Neural cell (in vitro differentiated cells): Measurements from ENCODE around the gene POLE. TPM values are rescaled to one million over a fixed set of nuclear protein-coding genes. Genes with fewer than 3 reads are reported as not detected.

Experiments used
- H2AFZ ChIP-seq: fragments of 200-600, 300-800 bp; sonication (generic), shearing (Covaris generic); 2 replicates; pipeline ENCODE4 v1.6.0; 2014; ENCODE audit warnings: low read depth, mild to moderate bottlenecking, antibody characterized with exemption, low read length, moderate library complexity
- H3F3A ChIP-seq: fragments of 200-600 bp; shearing (Covaris generic); 2 replicates; pipeline ENCODE4 v1.6.1; 2016; ENCODE audit warnings: mild to moderate bottlenecking, moderate library complexity, mixed read lengths, antibody characterized with exemption, low read length; ENCODE audit not compliant: insufficient read depth, poor library complexity, severe bottlenecking
- H3K27ac ChIP-seq: fragments of 200-600, 300-800 bp; sonication (generic), shearing (Covaris generic); 2 replicates; pipeline ENCODE4 v1.5.1; 2014; ENCODE audit warnings: mild to moderate bottlenecking, low read length, moderate library complexity
- H3K27me3 ChIP-seq: fragments of 300-800, 200-600 bp; sonication (generic), shearing (Covaris generic); 2 replicates; pipeline ENCODE4 v1.6.0; 2014; ENCODE audit warnings: mild to moderate bottlenecking, low read depth, low read length, moderate library complexity; ENCODE audit not compliant: insufficient read depth
- H3K36me3 ChIP-seq: fragments of 300-800, 200-600 bp; sonication (generic), shearing (Covaris generic); 2 replicates; pipeline ENCODE4 v1.5.1; 2014; ENCODE audit warnings: mild to moderate bottlenecking, antibody characterized with exemption, low read length, moderate library complexity; ENCODE audit not compliant: insufficient read depth
- H3K4me2 ChIP-seq: fragments of 300-800, 200-600 bp; sonication (generic), shearing (Covaris generic); 2 replicates; pipeline ENCODE4 v1.6.0; 2014; ENCODE audit warnings: mild to moderate bottlenecking, low read length
- H3K4me3 ChIP-seq: fragments of 300-800, 200-600 bp; sonication (generic), shearing (Covaris generic); 2 replicates; pipeline ENCODE4 v1.5.1; 2014; ENCODE audit warnings: mild to moderate bottlenecking, low read length, moderate library complexity
- H3K79me2 ChIP-seq: fragments of 200-600 bp; shearing (Covaris generic); replicated peaks from 2 replicates; pipeline ENCODE4 v1.6.0; 2014; ENCODE audit warnings: mild to moderate bottlenecking, low read length, moderate library complexity; ENCODE audit not compliant: insufficient read depth
- H3K9ac ChIP-seq: fragments of 300-800, 200-600 bp; sonication (generic), shearing (Covaris generic); 2 replicates; pipeline ENCODE4 v1.6.1; 2016; ENCODE audit warnings: mild to moderate bottlenecking, low read length, mixed read lengths
- H3K9me2 ChIP-seq: fragments of 200-600 bp; shearing (Covaris generic); 2 replicates; pipeline ENCODE4 v1.6.1; 2016; ENCODE audit warnings: mild to moderate bottlenecking, low read length, mixed read lengths; ENCODE audit not compliant: insufficient read depth
- H3K9me3 ChIP-seq: fragments of 200-600, 300-800 bp; sonication (generic), shearing (Covaris generic); 2 replicates; pipeline ENCODE4 v1.6.1; 2016; ENCODE audit warnings: mild to moderate bottlenecking, mixed run types, low read length, moderate library complexity, mixed read lengths
- H4K20me1 ChIP-seq: fragments of 200-600 bp; shearing (Covaris generic); 2 replicates; pipeline ENCODE4 v1.6.1; 2016; ENCODE audit warnings: mild to moderate bottlenecking, mixed run types; ENCODE audit not compliant: insufficient read depth
- EP300 ChIP-seq: fragments of 450-650 bp; conservative IDR thresholded peaks from 2 replicates; pipeline ENCODE4 v1.6.1; 2014; ENCODE audit warnings: antibody characterized with exemption, mild to moderate bottlenecking, moderate library complexity; ENCODE audit not compliant: poor library complexity, severe bottlenecking
- EZH2 ChIP-seq: fragments of 200-600, 300-800 bp; shearing (Covaris generic), sonication (generic); IDR thresholded peaks from 2 replicates; pipeline ENCODE4 v1.6.1; 2014; ENCODE audit warnings: antibody characterized with exemption, low read length, borderline replicate concordance, mild to moderate bottlenecking; ENCODE audit not compliant: insufficient read depth, poor library complexity, severe bottlenecking
- MXI1 ChIP-seq: fragments of 450-650 bp; conservative IDR thresholded peaks from 2 replicates; pipeline ENCODE4 v1.6.1; 2014; ENCODE audit warnings: antibody characterized with exemption, mild to moderate bottlenecking; ENCODE audit not compliant: poor library complexity, severe bottlenecking
- POLR2AphosphoS5 ChIP-seq: IDR thresholded peaks from 2 replicates; pipeline ENCODE4 v1.6.1; 2012
- RAD21 ChIP-seq: fragments of 450-650 bp; conservative IDR thresholded peaks from 2 replicates; pipeline ENCODE4 v1.6.1; 2014; ENCODE audit warnings: antibody characterized with exemption, mild to moderate bottlenecking, moderate library complexity
- SMC3 ChIP-seq: fragments of 450-650 bp; conservative IDR thresholded peaks from 2 replicates; pipeline ENCODE4 v1.6.1; 2014; ENCODE audit warnings: antibody characterized with exemption, mild to moderate bottlenecking, moderate library complexity; ENCODE audit not compliant: poor library complexity
- TAF1 ChIP-seq: IDR thresholded peaks from 2 replicates; pipeline ENCODE4 v1.6.1; 2012; ENCODE audit warnings: low read depth
- polyA plus RNA-seq: library from polyadenylated mRNA; depleted of rRNA; stranded (reverse); fragments of >200 nt; gene quantifications from 2 replicates; pipeline ENCODE4 v1.2.3, GENCODE V29; 2014
- TF ChIP-seq, protein P1 (sequence below): IDR thresholded peaks from 2 replicates; pipeline ENCODE4 v1.6.1; 2012; ENCODE audit warnings: borderline replicate concordance
- TF ChIP-seq, protein P2 (sequence below): fragments of 450-650 bp; IDR thresholded peaks from 2 replicates; pipeline ENCODE4 v1.5.1; 2014; ENCODE audit warnings: antibody characterized with exemption, mild to moderate bottlenecking, moderate library complexity; ENCODE audit not compliant: poor library complexity, severe bottlenecking

The POLE gene
- polyA plus RNA-seq, 1 donor from 2014 or later: 8.5 TPM

DNA sequence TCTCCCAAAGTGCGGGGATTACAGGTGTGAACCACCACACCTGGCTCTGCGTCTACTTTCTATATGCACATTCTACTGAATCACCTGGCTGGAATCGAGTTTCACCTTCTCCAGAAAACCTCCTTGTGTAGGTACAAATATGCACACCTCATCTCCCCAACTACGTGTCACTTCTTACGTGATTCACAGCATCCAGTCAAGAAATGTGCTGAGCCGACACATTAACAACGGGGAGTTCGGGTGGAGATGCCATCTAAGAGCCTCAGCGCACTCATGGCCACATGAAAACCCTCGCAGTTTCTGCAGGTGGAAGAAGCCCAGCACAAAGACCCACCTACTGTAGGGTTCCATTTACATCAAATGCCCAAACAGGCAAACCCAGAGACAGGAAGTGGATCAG is 39.3 kb downstream of the POLE start:
- Histone ChIP-seq H3K79me2 (no peaks in the 10 kb centered on the region), H3K36me3 (no peaks in the 10 kb centered on the region), H3K4me3 (no peak overlapping the region), H3K9me3 (no peaks in the 10 kb centered on the region), H3K9me2 (no peaks in the 10 kb centered on the region), H4K20me1 (no peaks in the 10 kb centered on the region), H3K27me3 (no peaks in the 10 kb centered on the region), H3K4me2 (no peak overlapping the region), H3K27ac (no peak overlapping the region), H3K9ac (no peak overlapping the region), H3F3A (no peaks in the 10 kb centered on the region), H2AFZ (no peak overlapping the region)
- TF ChIP-seq RAD21 (no peak), POLR2AphosphoS5 (no peak), SMC3 (no peak), MXI1 (no peak)
- TF ChIP-seq, protein P1, sequence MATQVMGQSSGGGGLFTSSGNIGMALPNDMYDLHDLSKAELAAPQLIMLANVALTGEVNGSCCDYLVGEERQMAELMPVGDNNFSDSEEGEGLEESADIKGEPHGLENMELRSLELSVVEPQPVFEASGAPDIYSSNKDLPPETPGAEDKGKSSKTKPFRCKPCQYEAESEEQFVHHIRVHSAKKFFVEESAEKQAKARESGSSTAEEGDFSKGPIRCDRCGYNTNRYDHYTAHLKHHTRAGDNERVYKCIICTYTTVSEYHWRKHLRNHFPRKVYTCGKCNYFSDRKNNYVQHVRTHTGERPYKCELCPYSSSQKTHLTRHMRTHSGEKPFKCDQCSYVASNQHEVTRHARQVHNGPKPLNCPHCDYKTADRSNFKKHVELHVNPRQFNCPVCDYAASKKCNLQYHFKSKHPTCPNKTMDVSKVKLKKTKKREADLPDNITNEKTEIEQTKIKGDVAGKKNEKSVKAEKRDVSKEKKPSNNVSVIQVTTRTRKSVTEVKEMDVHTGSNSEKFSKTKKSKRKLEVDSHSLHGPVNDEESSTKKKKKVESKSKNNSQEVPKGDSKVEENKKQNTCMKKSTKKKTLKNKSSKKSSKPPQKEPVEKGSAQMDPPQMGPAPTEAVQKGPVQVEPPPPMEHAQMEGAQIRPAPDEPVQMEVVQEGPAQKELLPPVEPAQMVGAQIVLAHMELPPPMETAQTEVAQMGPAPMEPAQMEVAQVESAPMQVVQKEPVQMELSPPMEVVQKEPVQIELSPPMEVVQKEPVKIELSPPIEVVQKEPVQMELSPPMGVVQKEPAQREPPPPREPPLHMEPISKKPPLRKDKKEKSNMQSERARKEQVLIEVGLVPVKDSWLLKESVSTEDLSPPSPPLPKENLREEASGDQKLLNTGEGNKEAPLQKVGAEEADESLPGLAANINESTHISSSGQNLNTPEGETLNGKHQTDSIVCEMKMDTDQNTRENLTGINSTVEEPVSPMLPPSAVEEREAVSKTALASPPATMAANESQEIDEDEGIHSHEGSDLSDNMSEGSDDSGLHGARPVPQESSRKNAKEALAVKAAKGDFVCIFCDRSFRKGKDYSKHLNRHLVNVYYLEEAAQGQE: no peak

DNA sequence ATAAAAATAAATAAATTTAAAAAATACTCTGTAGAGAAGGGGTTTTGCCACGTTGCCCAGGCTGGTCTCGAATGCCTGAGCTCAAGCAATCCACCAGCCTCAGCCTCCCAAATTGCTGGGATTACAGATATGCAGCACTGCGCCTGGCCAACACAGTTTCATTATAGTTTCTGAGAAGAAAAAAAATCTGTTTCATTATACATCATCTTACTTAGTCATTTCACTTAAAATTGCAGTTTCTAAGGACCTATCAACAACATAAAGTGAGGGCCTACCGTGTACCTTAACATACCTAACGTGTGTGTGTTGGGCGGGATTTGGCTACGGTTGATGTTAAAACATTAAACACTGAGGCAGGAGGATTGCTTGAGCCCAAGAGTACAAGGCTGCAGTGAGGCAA is 40.3 kb downstream of the POLE start:
- H2AFZ ChIP-seq: no peak overlapping the region
- no peaks in the 10 kb centered on the region for H3K36me3 ChIP-seq
- TF ChIP-seq EZH2: no peak
- TF ChIP-seq POLR2AphosphoS5: no peak
- TF ChIP-seq SMC3: no peak
- TF ChIP-seq, protein P2, sequence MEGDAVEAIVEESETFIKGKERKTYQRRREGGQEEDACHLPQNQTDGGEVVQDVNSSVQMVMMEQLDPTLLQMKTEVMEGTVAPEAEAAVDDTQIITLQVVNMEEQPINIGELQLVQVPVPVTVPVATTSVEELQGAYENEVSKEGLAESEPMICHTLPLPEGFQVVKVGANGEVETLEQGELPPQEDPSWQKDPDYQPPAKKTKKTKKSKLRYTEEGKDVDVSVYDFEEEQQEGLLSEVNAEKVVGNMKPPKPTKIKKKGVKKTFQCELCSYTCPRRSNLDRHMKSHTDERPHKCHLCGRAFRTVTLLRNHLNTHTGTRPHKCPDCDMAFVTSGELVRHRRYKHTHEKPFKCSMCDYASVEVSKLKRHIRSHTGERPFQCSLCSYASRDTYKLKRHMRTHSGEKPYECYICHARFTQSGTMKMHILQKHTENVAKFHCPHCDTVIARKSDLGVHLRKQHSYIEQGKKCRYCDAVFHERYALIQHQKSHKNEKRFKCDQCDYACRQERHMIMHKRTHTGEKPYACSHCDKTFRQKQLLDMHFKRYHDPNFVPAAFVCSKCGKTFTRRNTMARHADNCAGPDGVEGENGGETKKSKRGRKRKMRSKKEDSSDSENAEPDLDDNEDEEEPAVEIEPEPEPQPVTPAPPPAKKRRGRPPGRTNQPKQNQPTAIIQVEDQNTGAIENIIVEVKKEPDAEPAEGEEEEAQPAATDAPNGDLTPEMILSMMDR: no peak
- TF ChIP-seq RAD21: no peak
- no peak for TF ChIP-seq TAF1
- no peak for TF ChIP-seq MXI1
- TF ChIP-seq EP300: no peak
- TF ChIP-seq, protein P1: no peak
- H3K9ac ChIP-seq: no peak overlapping the region
- H3K27me3 ChIP-seq: no peaks in the 10 kb centered on the region
- H3K9me2 ChIP-seq: no peaks in the 10 kb centered on the region
- no peaks in the 10 kb centered on the region for H3F3A ChIP-seq
- H3K9me3 ChIP-seq: no peaks in the 10 kb centered on the region
- no peaks in the 10 kb centered on the region for H4K20me1 ChIP-seq
- no peak overlapping the region for H3K4me2 ChIP-seq
- no peaks in the 10 kb centered on the region for H3K79me2 ChIP-seq
- no peak overlapping the region for H3K27ac ChIP-seq
- no peak overlapping the region for H3K4me3 ChIP-seq
